Astrocyte of the hippocampus (primary cell): ENCODE results near the gene RELCH.

ENCODE experiments used
- DNase-seq: peaks from one replicate; pipeline ENCODE4 v3.0.0; 2011; ENCODE audit warnings: low read depth, low spot score

RELCH gene

DNA sequence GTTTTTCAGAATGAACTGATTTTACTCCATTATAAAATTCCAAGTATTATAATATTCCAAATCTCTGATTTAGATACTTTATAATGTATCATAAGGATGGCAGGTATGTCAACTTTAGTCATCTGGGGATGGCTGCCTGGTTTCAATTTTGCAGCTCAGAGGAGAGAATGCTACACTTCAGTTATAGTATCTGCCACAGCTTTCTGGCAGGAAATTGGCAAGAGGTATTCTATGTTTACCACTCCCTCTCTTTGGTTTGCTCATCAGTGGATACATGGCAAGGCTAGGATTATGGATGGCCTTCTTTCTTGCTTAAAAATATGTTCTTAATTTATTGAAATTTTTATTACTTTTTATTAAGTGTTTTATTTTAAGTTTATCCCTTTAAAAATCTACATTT lies 71.0 kb downstream of the RELCH start:
- no peak for DNase-seq

DNA sequence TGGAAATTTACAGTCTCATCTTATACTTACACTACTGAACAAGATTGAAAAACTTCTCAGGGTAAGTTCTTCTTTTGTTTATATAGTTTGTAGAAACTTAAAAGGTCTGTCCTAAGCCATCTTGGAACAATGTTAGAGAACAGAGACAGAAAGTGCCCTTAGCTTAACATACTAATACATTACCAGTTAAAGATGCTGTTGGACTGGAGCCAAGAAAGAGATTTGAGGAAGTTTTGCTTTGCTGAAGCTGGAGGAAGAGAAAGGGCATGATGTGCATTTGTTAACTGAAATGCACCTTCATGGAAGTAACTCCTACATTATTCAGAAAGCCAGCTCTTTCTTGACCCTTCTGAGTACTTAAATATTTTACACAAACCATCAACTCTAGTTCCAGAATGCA lies 71.6 kb downstream of the RELCH start:
- DNase-seq = no peak

DNA sequence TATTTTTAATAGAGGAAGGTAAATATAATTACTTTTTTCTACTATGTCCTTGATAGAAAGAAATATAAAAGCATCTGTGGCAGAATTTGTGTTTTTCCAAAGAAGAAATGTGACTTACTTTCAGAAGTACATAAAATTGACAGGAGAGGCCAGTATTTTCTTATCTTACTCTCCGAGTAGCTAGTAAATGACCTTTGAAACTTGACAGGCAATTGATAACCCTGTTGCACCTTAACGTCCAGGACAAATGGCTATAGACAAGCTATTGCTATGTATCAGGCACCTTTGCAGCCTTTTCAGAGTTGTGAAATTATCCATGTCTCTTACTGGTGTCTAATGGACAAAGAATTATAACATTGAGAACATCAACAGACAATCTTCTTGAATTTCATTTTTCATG lies 75.0 kb downstream of the RELCH start:
- DNase-seq = no peak

DNA sequence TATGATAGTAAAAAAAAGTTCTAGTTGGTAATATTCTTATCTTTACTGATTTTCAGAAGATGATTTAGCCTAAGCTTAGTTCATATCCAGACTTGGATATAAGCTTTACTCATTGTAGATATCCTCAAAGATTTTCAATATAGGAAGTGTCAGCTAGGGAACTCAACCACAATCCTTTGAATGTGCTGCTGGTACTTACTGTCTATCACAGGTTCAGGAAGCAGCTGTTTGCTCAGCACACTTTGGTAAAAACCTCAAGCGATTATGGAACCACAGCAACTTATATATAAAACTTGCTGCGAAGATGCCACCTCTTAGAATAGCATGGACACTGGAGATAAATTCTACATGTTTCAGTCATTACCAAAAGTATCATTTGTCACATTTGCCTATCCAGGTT lies 77.9 kb downstream of the RELCH start:
- DNase-seq = no peak

DNA sequence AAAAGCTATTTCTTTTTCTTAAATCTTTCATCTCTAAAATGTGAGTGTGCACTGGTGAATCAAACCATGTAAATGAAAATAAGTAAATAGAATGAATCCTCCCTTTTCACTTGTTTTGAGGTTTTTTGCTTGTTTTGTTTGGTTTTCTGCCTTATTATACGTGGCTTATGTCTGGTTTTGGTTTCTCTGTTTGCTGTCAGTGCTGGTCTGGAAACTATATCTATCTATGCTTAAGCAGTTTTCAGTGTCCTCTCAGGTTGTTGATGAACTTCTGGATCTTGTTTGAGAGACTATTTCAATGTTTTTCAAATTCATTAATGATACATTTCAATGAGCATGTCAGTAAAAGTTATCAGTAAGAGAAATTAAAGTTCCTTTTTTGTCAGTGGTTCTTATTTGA lies 90.0 kb downstream of the RELCH start:
- DNase-seq = peak; percentile 1

DNA sequence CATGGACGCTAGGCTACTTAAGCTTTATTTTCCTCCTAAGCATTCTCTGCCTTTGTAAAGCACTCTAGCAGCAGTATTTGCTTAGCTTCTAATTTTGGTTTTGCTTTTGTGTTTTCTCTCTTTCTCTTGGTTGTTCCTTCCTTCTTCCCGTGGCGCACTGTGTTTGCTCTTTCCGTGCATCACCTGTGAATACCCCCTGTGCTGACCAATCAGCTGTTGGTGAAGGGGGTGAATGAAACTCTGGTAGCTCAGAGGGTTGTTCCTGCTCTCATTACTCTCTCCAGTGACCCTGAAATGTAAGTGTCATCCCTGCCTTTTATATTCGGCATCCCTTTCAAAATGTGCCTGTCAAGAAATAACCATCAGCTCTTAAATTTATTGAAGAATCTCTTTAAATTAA lies 92.5 kb downstream of the RELCH start:
- no peak for DNase-seq

DNA sequence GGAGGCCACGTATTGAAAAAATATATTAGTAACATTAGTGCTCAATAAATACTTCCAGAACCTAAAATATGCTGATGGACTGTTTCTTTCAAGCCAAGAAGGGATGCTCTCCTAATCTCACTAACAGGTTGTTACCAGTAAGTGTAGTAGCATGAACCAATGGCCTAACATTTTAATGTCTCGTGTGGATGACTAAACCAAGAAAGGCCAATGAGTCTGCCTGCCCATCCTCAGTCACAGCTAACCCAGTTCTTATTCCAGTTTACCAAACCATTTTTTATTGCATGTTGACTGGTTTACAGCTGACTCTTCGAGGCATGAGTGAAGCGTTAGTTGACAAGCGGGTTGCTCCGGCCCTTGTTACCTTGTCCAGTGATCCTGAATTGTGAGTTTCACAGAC lies 93.0 kb downstream of the RELCH start:
- DNase-seq = no peak

DNA sequence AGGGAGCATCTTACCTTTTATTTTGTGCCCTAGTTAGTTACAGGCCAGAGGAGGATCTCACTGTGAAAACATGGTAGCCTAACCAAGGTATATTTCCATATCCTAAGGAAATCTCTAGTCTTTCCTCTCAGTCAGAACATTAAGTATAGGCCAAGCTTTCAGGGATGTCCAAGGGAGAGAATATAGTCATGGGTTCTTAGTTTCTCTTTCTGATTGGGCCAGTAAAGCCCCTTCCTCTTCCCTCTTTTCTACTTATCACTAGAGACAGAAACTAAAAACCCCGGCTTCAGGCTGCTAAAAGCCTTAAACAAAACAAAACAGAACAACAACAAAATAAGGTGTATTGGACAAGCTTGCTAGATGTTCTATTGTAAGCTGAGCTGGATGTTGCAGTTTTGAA lies 93.7 kb downstream of the RELCH start:
- no peak for DNase-seq

DNA sequence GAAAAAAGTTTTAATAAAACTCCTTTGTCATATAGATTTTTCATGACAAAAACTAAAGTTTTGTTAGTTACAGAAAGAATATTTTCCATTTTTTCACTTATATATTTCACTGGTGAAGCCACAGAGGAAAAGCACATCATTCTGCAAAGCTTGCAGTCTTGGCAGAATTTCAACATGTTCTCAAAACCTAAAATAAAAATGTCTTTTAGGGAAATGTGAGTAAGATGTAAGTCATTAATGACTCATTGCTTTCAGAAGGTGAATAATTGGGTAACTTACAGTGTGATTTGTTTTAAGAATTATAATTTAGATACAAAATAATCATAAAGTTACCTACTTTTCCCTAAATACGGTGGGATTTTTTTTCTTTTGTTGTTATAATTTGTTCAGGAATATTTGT lies 94.6 kb downstream of the RELCH start:
- DNase-seq = peak; percentile 69

DNA sequence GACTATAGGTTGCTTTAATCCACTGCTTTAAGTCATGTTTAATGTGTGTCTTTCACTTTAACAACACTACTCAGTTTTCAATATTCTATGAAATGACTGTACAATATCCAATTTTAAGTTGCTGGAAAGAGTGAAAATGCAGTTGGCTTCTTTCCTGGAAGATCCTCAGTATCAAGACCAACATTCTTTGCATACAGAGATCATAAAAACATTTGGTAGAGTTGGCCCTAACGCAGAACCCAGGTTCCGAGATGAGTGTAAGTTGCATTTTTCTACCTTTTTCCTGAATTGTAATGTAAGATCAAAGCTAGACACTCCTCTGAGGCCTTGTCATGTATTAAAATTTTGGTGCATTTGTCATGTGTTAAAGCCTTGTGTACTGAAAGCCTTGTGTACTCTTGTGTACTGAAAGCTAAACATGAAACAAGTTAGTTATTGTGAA lies 95.2 kb downstream of the RELCH start:
- DNase-seq = peak; percentile 63

DNA sequence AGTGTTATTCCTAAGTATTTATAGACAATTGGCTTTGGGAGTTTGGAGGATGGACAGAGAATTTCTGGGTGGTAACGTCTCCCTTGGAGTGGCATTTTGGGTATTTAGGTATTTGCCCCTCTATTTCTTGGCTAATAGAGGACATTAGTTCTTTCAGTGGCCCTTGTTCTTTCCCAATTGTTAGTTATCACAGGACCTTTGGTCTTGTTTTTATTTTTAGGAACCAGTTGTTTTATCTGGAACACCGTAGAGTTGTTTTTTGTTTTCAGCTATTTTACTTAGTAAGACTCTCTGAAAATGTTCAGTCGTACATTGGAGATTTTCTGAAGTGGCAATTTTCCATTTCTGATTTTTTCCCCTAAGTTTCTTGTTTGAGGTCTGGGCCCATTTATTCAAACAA lies 97.6 kb downstream of the RELCH start:
- DNase-seq = no peak

DNA sequence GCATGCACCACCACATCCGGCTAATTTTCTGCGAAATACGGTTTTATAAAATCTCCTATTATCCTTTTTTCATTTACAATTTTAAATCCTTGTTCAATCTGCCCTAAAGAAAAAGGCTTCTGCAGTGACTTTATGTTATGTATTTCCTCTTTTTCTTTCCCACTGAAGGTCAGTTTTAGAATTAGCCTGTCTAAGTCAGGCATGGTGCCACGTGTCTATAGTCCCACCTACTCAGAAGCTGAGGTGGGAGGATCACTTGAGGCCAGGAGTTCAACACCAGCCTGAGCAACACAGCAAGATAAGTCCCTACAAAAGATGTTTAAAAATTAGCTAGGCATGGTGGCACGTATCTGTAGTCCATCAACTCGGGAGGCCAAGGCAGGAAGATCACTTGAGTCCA lies 98.2 kb downstream of the RELCH start:
- no peak for DNase-seq

DNA sequence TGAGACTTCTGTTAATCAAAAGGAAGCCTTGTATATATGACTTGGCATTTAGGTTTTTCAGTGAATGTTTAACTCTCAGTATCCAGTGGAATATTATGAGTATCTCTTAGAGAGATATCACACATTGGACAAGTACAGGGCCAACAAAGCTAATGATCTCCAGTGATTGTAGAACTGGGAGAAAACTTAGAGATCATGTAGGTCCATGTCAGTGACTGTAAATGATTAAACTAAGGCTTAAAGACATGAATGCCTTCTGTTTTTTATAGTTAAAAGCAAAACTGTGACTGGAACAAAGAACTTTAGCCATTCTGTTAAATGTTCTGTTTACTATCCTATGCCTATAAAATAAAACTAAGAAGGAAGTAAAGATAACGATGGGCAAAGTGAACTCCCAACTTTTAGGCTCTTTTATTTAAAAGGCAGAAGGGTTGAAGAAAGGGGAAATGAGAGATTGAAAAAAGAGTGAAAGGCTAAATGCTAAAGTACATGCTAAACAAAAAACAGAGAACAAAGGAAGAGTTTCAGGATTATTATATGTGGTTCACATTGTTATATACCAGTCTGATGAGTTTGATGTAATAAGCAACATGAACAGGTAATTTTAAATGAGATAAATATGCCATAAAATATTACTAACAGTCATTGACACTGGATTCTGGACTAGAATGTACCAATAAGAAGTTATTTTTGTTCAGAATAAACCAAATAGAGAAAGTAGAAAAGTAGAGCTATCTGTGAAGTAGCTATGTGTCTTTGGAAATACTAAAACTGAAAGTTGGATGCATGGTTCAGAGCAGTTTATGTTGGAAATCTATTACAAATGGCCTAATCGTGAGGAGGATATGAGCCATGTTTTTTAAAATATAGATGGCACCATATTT lies 101.0 kb downstream of the RELCH start:
- no peak for DNase-seq

DNA sequence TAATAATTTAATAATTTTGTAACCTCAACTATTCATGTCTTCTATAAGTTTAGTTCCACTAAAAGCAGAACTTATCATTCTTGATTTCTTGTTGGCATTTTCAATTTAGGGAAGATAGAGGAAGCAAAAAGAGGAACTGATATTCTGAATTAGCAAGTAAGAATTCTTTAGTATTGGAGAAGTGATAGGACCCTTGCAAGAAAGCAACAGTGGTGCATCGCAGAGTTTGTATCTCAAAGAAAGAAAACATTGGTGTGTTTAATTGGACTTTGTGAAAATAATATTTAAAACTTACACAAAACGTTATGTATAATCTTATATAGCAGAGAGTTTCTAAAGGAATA lies 101.6 kb downstream of the RELCH start:
- no peak for DNase-seq

DNA sequence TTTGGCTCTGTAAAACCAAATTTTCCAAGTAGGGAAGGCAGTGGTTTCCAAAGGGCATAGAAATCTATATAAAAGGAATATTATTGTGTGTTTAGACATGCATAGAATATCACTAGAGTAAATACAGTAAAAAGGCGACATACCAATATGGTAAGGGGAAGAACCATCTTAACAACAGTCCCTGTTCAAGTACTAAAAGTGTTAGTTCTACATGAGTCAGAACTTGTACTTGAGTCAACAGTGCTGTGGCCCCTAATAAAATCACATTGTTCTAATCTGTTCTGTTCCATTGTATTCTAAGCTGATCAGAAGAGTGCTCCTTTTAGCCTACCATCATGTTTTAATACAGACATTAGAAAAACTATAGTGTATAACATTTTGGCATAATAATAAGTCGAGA lies 102.0 kb downstream of the RELCH start:
- DNase-seq = no peak

DNA sequence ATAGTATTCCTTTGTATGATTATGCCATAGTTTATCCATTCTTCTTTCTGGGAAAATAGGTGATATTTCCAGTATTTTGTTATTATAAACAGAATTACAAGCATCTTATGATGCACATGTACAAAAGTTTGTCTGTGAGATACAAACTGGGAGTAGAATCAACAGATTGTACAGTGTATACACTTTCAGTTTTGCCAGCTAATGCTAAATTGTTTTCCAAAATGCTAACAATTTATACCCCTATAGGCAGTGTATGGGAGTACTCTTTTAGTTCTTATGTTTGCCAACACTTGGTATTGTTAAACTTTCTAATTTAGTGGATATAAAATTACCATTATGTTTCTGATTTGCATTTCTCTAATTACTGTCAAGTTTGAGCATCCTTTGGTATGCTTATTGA lies 107.0 kb downstream of the RELCH start:
- no peak for DNase-seq

DNA sequence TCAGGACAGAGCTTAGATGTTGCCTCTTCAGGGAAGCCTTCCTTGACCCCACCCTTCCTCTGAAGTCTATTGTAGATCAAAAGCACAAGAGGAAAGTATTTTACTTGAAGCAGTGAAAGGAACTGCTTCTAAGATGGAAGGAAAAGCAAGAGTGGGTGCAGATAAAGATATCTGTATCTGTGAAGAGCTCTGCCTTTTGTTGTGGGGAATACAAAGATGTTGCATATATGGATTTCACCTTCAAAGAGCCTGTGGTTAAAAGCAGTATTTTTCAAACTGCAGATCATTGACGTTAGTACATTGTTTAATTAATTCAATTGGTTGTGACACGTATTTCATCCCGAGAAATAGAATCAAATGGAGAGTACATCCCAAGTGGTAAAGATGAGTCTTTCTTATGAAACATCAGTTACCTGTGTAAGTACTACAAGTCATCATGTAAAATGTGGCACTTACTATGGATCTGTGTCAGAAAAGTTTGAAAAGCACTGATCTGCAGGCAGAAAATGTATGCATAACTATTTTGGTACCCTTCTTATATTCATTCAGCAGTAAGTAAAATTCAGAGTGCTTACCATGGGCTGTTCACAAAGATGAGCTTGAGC lies 113.4 kb downstream of the RELCH start:
- DNase-seq = no peak

DNA sequence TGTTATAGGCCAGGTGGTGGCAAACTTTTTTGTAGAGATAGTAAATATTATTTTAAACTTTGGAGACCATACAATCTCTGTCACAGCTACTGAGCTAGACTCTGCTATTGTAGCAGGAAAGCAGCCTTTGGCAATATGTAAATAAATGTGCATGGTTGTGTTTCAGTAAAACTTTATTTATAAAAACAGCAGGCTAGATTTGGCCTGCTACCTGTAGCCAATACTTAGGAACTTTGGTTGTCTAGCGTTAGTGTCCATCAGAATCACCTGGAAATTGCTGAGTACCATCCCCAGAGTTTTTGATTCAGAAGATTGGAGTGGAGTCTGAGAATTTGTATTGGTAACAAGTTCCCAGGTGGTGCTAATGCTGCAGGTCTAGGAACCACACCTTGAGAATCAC lies 114.3 kb downstream of the RELCH start:
- DNase-seq = no peak

DNA sequence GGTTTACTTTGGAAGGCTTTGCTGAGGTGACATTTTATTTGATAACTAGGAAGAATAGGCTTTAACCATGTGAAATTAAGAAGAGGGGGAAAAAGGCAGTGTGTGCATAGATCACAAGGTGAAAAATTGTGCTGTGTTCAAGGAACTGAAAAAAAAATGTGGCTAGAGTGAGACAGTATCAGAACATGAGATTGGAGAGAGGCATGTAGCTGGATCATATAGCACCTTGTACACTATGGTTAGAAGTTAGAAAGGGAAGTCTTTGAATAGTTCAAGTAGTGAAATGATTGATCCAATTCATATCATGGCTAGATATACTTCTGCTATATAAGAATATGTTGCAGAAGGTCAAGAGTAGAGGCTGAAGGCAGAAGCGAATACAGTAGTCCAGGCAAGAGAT lies 125.8 kb downstream of the RELCH start:
- no peak for DNase-seq

DNA sequence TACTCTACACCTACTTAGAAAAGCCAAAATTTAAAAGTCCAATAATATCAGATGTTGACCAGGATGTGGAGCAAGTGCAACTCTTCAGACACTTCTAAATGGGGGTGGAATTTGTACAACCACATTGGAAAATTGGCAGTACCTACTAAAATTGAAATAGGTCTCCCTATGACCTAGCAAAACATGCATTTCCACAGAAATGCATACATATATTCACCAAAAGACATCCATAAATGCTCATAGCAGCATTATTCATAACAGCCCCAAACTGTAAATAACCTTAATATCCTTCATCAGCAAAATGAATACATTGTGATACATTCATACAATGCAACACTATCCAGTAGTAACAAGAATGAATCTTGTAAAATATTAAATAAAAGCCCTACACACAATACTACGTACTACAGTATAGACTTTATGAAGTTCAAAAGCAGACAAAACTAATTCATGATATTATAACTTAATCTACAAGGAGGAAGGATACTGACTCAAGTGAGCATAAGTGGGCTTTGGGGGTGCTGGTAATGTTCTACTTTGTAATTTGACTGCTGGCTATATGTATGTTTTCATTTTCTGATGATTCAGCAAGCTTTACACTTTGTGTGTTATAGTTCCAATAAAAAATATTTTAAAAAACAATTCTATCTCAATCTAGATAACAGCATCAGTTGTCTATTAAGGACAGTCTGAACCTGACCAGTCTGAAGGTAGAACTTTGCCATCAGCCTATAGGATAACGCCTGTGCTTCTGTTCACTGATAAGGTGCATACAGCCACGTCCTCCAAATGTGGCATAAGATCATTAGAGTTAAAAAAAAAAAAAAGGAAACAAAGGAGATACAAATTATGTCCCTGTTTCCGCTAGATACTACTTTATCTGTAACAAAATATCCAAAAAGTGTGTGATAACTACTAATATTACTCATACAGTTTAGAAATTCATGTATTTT lies 131.4 kb downstream of the RELCH start:
- no peak for DNase-seq

DNA sequence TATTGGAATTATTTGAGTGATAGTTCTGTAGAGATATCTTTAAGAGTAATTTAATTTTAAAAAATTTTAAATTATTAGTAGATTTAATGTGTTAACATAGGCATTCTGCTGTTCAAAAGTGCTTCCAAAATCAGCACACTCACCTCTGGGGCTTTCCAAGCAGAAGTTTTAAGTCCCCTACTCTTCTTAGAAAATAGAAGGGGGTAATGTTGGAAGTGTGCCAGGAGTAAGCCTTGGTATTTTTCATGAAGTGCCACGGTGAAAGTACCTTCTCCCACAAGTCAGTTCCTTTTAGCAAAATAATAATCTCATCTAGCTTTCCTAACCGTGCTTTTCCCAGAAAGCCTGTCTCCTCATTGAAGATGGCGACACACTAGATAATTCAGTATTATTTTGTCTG lies 134.1 kb downstream of the RELCH start:
- no peak for DNase-seq

DNA sequence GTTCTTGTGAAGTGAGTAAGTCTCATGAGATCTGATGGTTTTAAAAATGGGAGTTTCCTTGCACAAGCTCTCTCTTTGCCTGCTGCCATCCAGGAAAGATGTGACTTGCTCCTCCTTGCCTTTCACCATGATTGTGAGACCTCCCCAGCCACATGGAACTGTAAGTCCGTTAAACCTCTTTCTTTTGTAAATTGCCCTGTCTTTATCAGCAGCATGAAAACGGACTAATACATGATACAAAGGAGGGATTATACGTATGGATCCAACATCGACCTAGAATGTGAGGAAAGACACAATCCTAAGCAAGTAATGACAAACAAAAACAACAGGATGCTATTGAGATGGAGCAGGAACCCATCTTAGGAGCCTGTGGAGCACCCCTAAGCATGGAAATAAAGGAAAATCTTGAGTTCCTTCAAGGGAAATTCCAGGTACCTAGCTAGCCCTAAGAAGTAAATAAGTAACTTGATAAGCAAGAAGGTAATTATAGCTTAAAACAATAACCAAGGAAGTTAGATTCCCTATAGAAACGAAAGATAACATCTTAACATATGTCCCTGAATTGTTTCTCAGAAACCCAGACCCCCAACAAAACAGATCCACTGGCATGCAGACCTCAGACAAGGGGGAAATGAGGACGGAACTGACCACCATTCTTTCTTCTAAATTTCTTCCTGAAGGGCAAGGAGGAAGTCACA lies 136.6 kb downstream of the RELCH start:
- no peak for DNase-seq
